Umbilical cord (tissue), 2 donors: ENCODE measurements around the gene HABP2. TPM values are rescaled to one million over a fixed set of nuclear protein-coding genes. Genes with fewer than 3 reads are reported as not detected.

Experiments used
- DNase-seq: peaks from one replicate; pipeline ENCODE4 v3.0.0-alpha.2; 2015; ENCODE audit warnings: low spot score
- total RNA-seq: library from RNA; depleted of rRNA; stranded (reverse); fragments of >200 nt; gene quantifications from one replicate; pipeline ENCODE4 v1.2.3, GENCODE V29; 2014; ENCODE audit warnings: low replicate concordance; ENCODE audit not compliant: insufficient read depth

HABP2 gene
- total RNA-seq, 1 donor from 2014 or later = 0.24 TPM

GRCh38 chr10:113628607-113629153 lies 75.8 kb downstream of the HABP2 start:
- DNase-seq = no peak

DNA sequence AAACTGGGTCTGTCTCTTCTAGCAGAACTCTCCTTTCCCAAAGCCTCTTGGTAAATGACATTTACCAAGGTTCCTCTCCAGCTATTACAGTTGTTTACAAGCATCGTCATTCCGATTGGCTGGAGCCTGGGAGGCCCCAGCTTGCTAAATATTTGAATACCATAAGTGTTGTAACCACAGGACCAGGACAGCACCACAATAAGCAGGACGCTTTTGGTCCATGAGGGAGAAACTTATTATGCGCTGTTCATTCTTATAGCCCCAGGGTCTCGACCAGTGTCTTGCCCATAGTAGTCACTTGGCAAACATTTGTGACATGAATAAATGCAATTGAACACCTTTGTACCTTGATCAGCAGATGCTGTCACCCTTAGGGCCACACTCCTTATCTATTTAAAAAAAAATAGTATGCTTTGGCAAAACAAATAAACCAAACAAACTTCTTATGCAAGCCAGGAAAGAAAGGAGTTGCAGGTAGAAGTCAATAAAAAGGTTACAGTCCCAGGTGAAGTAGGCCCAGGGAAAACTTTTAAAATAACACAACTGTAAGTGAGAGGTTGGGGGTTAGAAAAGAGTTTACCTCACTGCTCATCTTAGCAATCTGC lies 78.2 kb downstream of the HABP2 start:
- no peak for DNase-seq

- DNase-seq = no peak
These were observed 79.0 kb downstream of the HABP2 start for GRCh38 chr10:113631684-113632367.

Other genes starting within 250 kb of the HABP2 start
- not detected for gene NRAP, start 111.0 kb downstream of the HABP2 start, total RNA-seq
- gene CASP7, start 126.9 kb downstream of the HABP2 start, total RNA-seq = 22.9 TPM
- gene PLEKHS1, start 198.6 kb downstream of the HABP2 start, total RNA-seq = 2.2 TPM